Activated CD4-positive, alpha-beta T cell treated with anti-CD3 and anti-CD28 coated beads, Interleukin-2, amount 10 ng/mL, durations not matched to agents 24 days and 14 days (primary cell): ENCODE data around the gene TGFB1I1. TPM values are rescaled to one million over a fixed set of nuclear protein-coding genes. Genes with fewer than 3 reads are reported as not detected.
A peak's percentile ranks its signal among the peaks of the same experiment; 100 is the strongest.
"Not testable (repeated sequence)": the region's sequence is repeated elsewhere in the genome, so short reads cannot be mapped to it uniquely, and the experiment has no call there.

Source experiments
- DNase-seq: peaks from one replicate; pipeline ENCODE4 v3.0.0; 2022
- H3K27ac Mint-ChIP-seq: one replicate; pipeline ENCODE4 v1.8.0; 2022; ENCODE audit warnings: mild to moderate bottlenecking, mixed read lengths
- H3K27me3 Mint-ChIP-seq: one replicate; pipeline ENCODE4 v1.8.0; 2022; ENCODE audit warnings: mixed read lengths
- H3K36me3 Mint-ChIP-seq: one replicate; pipeline ENCODE4 v1.8.0; 2022; ENCODE audit warnings: low read depth, mild to moderate bottlenecking, mixed read lengths
- H3K4me1 Mint-ChIP-seq: one replicate; pipeline ENCODE4 v1.8.0; 2021; ENCODE audit warnings: mixed read lengths
- H3K4me3 Mint-ChIP-seq: one replicate; pipeline ENCODE4 v1.8.0; 2022; ENCODE audit warnings: mild to moderate bottlenecking, moderate library complexity, mixed read lengths
- H3K9me3 Mint-ChIP-seq: one replicate; pipeline ENCODE4 v1.8.0; 2021; ENCODE audit warnings: mixed read lengths
- intact Hi-C: fragments of 100-400 bp; cut with micrococcal nuclease; formaldehyde crosslinking; loops from one replicate; pipeline ENCODE4 v1.15.1; 2023
- total RNA-seq: library from RNA; stranded (reverse); gene quantifications from 2 replicates; pipeline ENCODE4 v1.2.3, GENCODE V29; 2022

The TGFB1I1 gene
- total RNA-seq, 1 donor from 2014 or later = 0.49 TPM

GRCh38 chr16:31496670-31497069 is 24.7 kb downstream of the TGFB1I1 start:
- intact Hi-C loops = no loop called here

GRCh38 chr16:31498493-31498892 is 26.5 kb downstream of the TGFB1I1 start:
- Mint-ChIP-seq H3K4me1 (no peaks in the 10 kb centered on the region), H3K4me3 (no peak overlapping the region), H3K9me3 (no peaks in the 10 kb centered on the region), H3K27me3 (no peaks in the 10 kb centered on the region), H3K27ac (no peak overlapping the region), H3K36me3 (peaks cover 14% of the 10 kb centered on the region)
- intact Hi-C loops = no loop called here
- no peak for DNase-seq

More at GRCh38 chr16:31496670-31497069, 24.7 kb downstream of the TGFB1I1 start:
- Mint-ChIP-seq H3K4me3 (no peak overlapping the region), H3K27me3 (no peaks in the 10 kb centered on the region), H3K27ac (no peak overlapping the region), H3K4me1 (no peaks in the 10 kb centered on the region), H3K9me3 (no peaks in the 10 kb centered on the region), H3K36me3 (peaks cover 23% of the 10 kb centered on the region)
- DNase-seq = no peak

- no peak for DNase-seq
- H3K4me1 Mint-ChIP-seq = peaks cover 7% of the 10 kb centered on the region
- H3K27ac Mint-ChIP-seq = no peak overlapping the region
- no peaks in the 10 kb centered on the region for H3K27me3 Mint-ChIP-seq
- H3K36me3 Mint-ChIP-seq = peaks cover 17% of the 10 kb centered on the region
- H3K4me3 Mint-ChIP-seq = no peak overlapping the region
- intact Hi-C loops = no loop called here
- no peaks in the 10 kb centered on the region for H3K9me3 Mint-ChIP-seq
Observed at GRCh38 chr16:31499928-31500327, 28.0 kb downstream of the TGFB1I1 start.

- Mint-ChIP-seq H3K4me1 (peaks cover 20% of the 10 kb centered on the region), H3K27me3 (no peaks in the 10 kb centered on the region), H3K4me3 (no peak overlapping the region), H3K9me3 (no peaks in the 10 kb centered on the region), H3K27ac (no peak overlapping the region), H3K36me3 (peaks cover 24% of the 10 kb centered on the region)
- intact Hi-C loops = no loop called here
- DNase-seq = no peak
Observed at GRCh38 chr16:31501226-31501965, 29.4 kb downstream of the TGFB1I1 start.

GRCh38 chr16:31501966-31502348 is 30.0 kb downstream of the TGFB1I1 start:
- H3K4me1 Mint-ChIP-seq = peaks cover 23% of the 10 kb centered on the region
- H3K36me3 Mint-ChIP-seq = peaks cover 24% of the 10 kb centered on the region
- no peaks in the 10 kb centered on the region for H3K9me3 Mint-ChIP-seq
- no peak for DNase-seq
- H3K27me3 Mint-ChIP-seq = no peaks in the 10 kb centered on the region
- H3K4me3 Mint-ChIP-seq = no peak overlapping the region
- no peak overlapping the region for H3K27ac Mint-ChIP-seq
- intact Hi-C loops = no loop called here

GRCh38 chr16:31502981-31503380 is 31.0 kb downstream of the TGFB1I1 start:
- no peak overlapping the region for H3K4me3 Mint-ChIP-seq
- no peaks in the 10 kb centered on the region for H3K27me3 Mint-ChIP-seq
- H3K36me3 Mint-ChIP-seq = peaks cover 18% of the 10 kb centered on the region
- intact Hi-C loops = no loop called here
- DNase-seq = no peak
- peaks cover 29% of the 10 kb centered on the region for H3K4me1 Mint-ChIP-seq
- H3K27ac Mint-ChIP-seq = no peak overlapping the region
- no peaks in the 10 kb centered on the region for H3K9me3 Mint-ChIP-seq

- H3K36me3 Mint-ChIP-seq = peaks cover 17% of the 10 kb centered on the region
- H3K4me1 Mint-ChIP-seq = peaks cover 30% of the 10 kb centered on the region
Observed at GRCh38 chr16:31503555-31503954, 31.6 kb downstream of the TGFB1I1 start.

GRCh38 chr16:31504159-31504558 is 32.2 kb downstream of the TGFB1I1 start:
- no peak overlapping the region for H3K27ac Mint-ChIP-seq
- H3K36me3 Mint-ChIP-seq = peaks cover 17% of the 10 kb centered on the region
- H3K9me3 Mint-ChIP-seq = no peaks in the 10 kb centered on the region
- no peak overlapping the region for H3K4me3 Mint-ChIP-seq
- H3K27me3 Mint-ChIP-seq = no peaks in the 10 kb centered on the region
- intact Hi-C loops = no loop called here
- H3K4me1 Mint-ChIP-seq = peaks cover 36% of the 10 kb centered on the region
- DNase-seq = no peak

More at GRCh38 chr16:31503555-31503954, 31.6 kb downstream of the TGFB1I1 start:
- H3K4me3 Mint-ChIP-seq, H3K9me3 Mint-ChIP-seq, H3K27me3 Mint-ChIP-seq, DNase-seq, intact Hi-C loops, H3K27ac Mint-ChIP-seq: not testable (repeated sequence)

- no peak for DNase-seq
- H3K9me3 Mint-ChIP-seq = no peaks in the 10 kb centered on the region
- peaks cover 38% of the 10 kb centered on the region for H3K4me1 Mint-ChIP-seq
- peaks cover 16% of the 10 kb centered on the region for H3K36me3 Mint-ChIP-seq
- intact Hi-C loops = loop anchor here (5.0 kb wide), 1 partner anchor 197 kb away; no protein-coding TSS in a partner anchor
- no peaks in the 10 kb centered on the region for H3K27me3 Mint-ChIP-seq
- H3K4me3 Mint-ChIP-seq = peak overlapping the region; percentile 56
- peak overlapping the region; percentile 87 for H3K27ac Mint-ChIP-seq
Observed at GRCh38 chr16:31505483-31505882, 33.5 kb downstream of the TGFB1I1 start.

- Mint-ChIP-seq H3K27ac (peak overlapping the region; percentile 94), H3K4me1 (peaks cover 38% of the 10 kb centered on the region), H3K27me3 (no peaks in the 10 kb centered on the region), H3K4me3 (peak overlapping the region; percentile 95), H3K9me3 (peaks cover 2% of the 10 kb centered on the region), H3K36me3 (peaks cover 15% of the 10 kb centered on the region)
- DNase-seq = no peak
- intact Hi-C loops = loop anchor here (5.0 kb wide), 1 partner anchor 195 kb away; no protein-coding TSS in a partner anchor
Observed at GRCh38 chr16:31507617-31507928, 35.6 kb downstream of the TGFB1I1 start.

- H3K4me3 Mint-ChIP-seq = peak within 1 kb of the TSS; percentile 95
- H3K27ac Mint-ChIP-seq = peak within 1 kb of the TSS; percentile 94
- H3K36me3 Mint-ChIP-seq = peaks cover 15% of the 10 kb centered on the region
- H3K9me3 Mint-ChIP-seq = peaks cover 5% of the 10 kb centered on the region
- H3K4me1 Mint-ChIP-seq = peaks cover 38% of the 10 kb centered on the region
- intact Hi-C loops = loop anchor here (1.0 to 5.0 kb wide), 3 partner anchors 49 to 361 kb away; partner anchors contain the start of gene ARMC5
- no peaks in the 10 kb centered on the region for H3K27me3 Mint-ChIP-seq
- peak; percentile 96 for DNase-seq
Observed at GRCh38 chr16:31507929-31508705, 36.2 kb downstream of the TGFB1I1 start, which contains the start of gene RUSF1. Gene RUSF1 (minus strand): TSS chr16:31508391. CDS start chr16:31508373, 18 bp downstream.

- Mint-ChIP-seq H3K4me3 (peak overlapping the region; percentile 95), H3K27me3 (no peaks in the 10 kb centered on the region), H3K4me1 (peaks cover 38% of the 10 kb centered on the region), H3K27ac (peak overlapping the region; percentile 94), H3K9me3 (peaks cover 5% of the 10 kb centered on the region), H3K36me3 (peaks cover 15% of the 10 kb centered on the region)
- intact Hi-C loops = loop anchor here (1.0 to 5.0 kb wide), 3 partner anchors 49 to 360 kb away; partner anchors contain the start of gene ARMC5
- DNase-seq = no peak
Observed at GRCh38 chr16:31508706-31509195, 36.8 kb downstream of the TGFB1I1 start.

- Mint-ChIP-seq H3K27me3 (peaks cover 4% of the 10 kb centered on the region), H3K36me3 (peaks cover 1% of the 10 kb centered on the region), H3K4me3 (no peak overlapping the region), H3K27ac (no peak overlapping the region), H3K4me1 (peaks cover 11% of the 10 kb centered on the region), H3K9me3 (peaks cover 11% of the 10 kb centered on the region)
- intact Hi-C loops = no loop called here
- no peak for DNase-seq
Observed at GRCh38 chr16:31513126-31513525, 41.2 kb downstream of the TGFB1I1 start.

- peaks cover 7% of the 10 kb centered on the region for H3K4me1 Mint-ChIP-seq
- peaks cover 4% of the 10 kb centered on the region for H3K27me3 Mint-ChIP-seq
- H3K27ac Mint-ChIP-seq = no peak overlapping the region
- DNase-seq = no peak
- H3K4me3 Mint-ChIP-seq = no peak overlapping the region
- H3K36me3 Mint-ChIP-seq = no peaks in the 10 kb centered on the region
- intact Hi-C loops = no loop called here
- H3K9me3 Mint-ChIP-seq = peaks cover 12% of the 10 kb centered on the region
Observed at GRCh38 chr16:31513884-31514283, 41.9 kb downstream of the TGFB1I1 start.
